GM19397 (cell line): ENCODE results near the gene BRINP2.
A peak's percentile ranks its signal among the peaks of the same experiment; 100 is the strongest.

Experiments
- ATAC-seq: cut with Tn5 transposase; IDR thresholded peaks from one replicate; pipeline ENCODE4 v1.9.1; 2021; ENCODE audit warnings: mild to moderate bottlenecking, moderate library complexity; ENCODE audit not compliant: unreplicated experiment

The BRINP2 gene

GRCh38 chr1:177219554-177220458, 49.0 kb downstream of the BRINP2 start:
- no peak for ATAC-seq

GRCh38 chr1:177223359-177223758, 52.6 kb downstream of the BRINP2 start:
- ATAC-seq = no peak

GRCh38 chr1:177227978-177228692, 57.4 kb downstream of the BRINP2 start:
- ATAC-seq = no peak

- no peak for ATAC-seq
These were observed 57.9 kb downstream of the BRINP2 start for GRCh38 chr1:177228693-177229065.

GRCh38 chr1:177229781-177230180, 59.0 kb downstream of the BRINP2 start:
- no peak for ATAC-seq

GRCh38 chr1:177230228-177231016, 59.7 kb downstream of the BRINP2 start:
- ATAC-seq = no peak

- no peak for ATAC-seq
These were observed 64.6 kb downstream of the BRINP2 start for GRCh38 chr1:177235350-177235749.

GRCh38 chr1:177236962-177237361, 66.2 kb downstream of the BRINP2 start:
- no peak for ATAC-seq

GRCh38 chr1:177238967-177239366, 68.2 kb downstream of the BRINP2 start:
- no peak for ATAC-seq

GRCh38 chr1:177239792-177240191, 69.0 kb downstream of the BRINP2 start:
- no peak for ATAC-seq

GRCh38 chr1:177243773-177244172, 73.0 kb downstream of the BRINP2 start:
- ATAC-seq = no peak

- no peak for ATAC-seq
These were observed 76.2 kb downstream of the BRINP2 start for GRCh38 chr1:177246710-177247580.

- no peak for ATAC-seq
These were observed 76.9 kb downstream of the BRINP2 start for GRCh38 chr1:177247623-177248176.

- no peak for ATAC-seq
These were observed 77.5 kb downstream of the BRINP2 start for GRCh38 chr1:177248258-177248657.

GRCh38 chr1:177249231-177249630, 78.5 kb downstream of the BRINP2 start:
- no peak for ATAC-seq

- no peak for ATAC-seq
These were observed 82.1 kb downstream of the BRINP2 start for GRCh38 chr1:177252877-177253276.

GRCh38 chr1:177255411-177255810, 84.7 kb downstream of the BRINP2 start:
- no peak for ATAC-seq

- peak; percentile 61 for ATAC-seq
These were observed 85.7 kb downstream of the BRINP2 start for GRCh38 chr1:177256153-177257075.

- no peak for ATAC-seq
These were observed 86.4 kb downstream of the BRINP2 start for GRCh38 chr1:177257128-177257527.
